Measurements from ENCODE around the gene SLC25A13.

The SLC25A13 gene

GRCh38 chr7:96315125-96315512 lies 6.8 kb downstream of the SLC25A13 start:
- no peak for DNase-seq (ENCODE audit: low spot score)
- no peak for TF ChIP-seq CTCF (IDR thresholded peaks at IDR 0.05; ENCODE audit: extremely low read depth, insufficient read depth, missing control alignments)
- in situ Hi-C loops (cut with MboI; ENCODE audit: low pct_unique_long_range_greater_than_20kb, low sequenced_read_pairs, unreplicated experiment), result no loop called here

GRCh38 chr7:96314402-96315124 lies 7.3 kb downstream of the SLC25A13 start:
- DNase-seq (ENCODE audit: low spot score), result no peak
- no peak for TF ChIP-seq CTCF (IDR thresholded peaks at IDR 0.05; ENCODE audit: extremely low read depth, insufficient read depth, missing control alignments)
- in situ Hi-C loops (cut with MboI; ENCODE audit: low pct_unique_long_range_greater_than_20kb, low sequenced_read_pairs, unreplicated experiment), result no loop called here

- no peak for DNase-seq (ENCODE audit: low spot score)
- no peak for TF ChIP-seq CTCF (IDR thresholded peaks at IDR 0.05; ENCODE audit: extremely low read depth, insufficient read depth, missing control alignments)
- in situ Hi-C loops (cut with MboI; ENCODE audit: low pct_unique_long_range_greater_than_20kb, low sequenced_read_pairs, unreplicated experiment), result no loop called here
These were observed 8.0 kb downstream of the SLC25A13 start for GRCh38 chr7:96313940-96314339.

- DNase-seq (ENCODE audit: low spot score), result no peak
- no peak for TF ChIP-seq CTCF (IDR thresholded peaks at IDR 0.05; ENCODE audit: extremely low read depth, insufficient read depth, missing control alignments)
- in situ Hi-C loops (cut with MboI; ENCODE audit: low pct_unique_long_range_greater_than_20kb, low sequenced_read_pairs, unreplicated experiment), result no loop called here
These were observed 9.4 kb downstream of the SLC25A13 start for GRCh38 chr7:96312502-96312901.

GRCh38 chr7:96311967-96312366 lies 9.9 kb downstream of the SLC25A13 start:
- no peak for DNase-seq (ENCODE audit: low spot score)
- in situ Hi-C loops (cut with MboI; ENCODE audit: low pct_unique_long_range_greater_than_20kb, low sequenced_read_pairs, unreplicated experiment), result no loop called here

GRCh38 chr7:96310110-96310509 lies 11.8 kb downstream of the SLC25A13 start:
- in situ Hi-C loops (cut with MboI; ENCODE audit: low pct_unique_long_range_greater_than_20kb, low sequenced_read_pairs, unreplicated experiment), result no loop called here
- no peak for TF ChIP-seq CTCF (IDR thresholded peaks at IDR 0.05; ENCODE audit: extremely low read depth, insufficient read depth, missing control alignments)
- no peak for DNase-seq (ENCODE audit: low spot score)

More at GRCh38 chr7:96311967-96312366, 9.9 kb downstream of the SLC25A13 start:
- TF ChIP-seq CTCF (IDR thresholded peaks at IDR 0.05; ENCODE audit: extremely low read depth, insufficient read depth, missing control alignments), result no peak
